A549 treated with AZD9567 at 1 μM for 4 hours (cell line): ENCODE results near the gene ACSF2. TPM values are rescaled to one million over a fixed set of nuclear protein-coding genes. Genes with fewer than 3 reads are reported as not detected.

Experiments
- total RNA-seq: library from RNA; stranded (reverse); fragments of 200-300 nt; extraction: Qiagen RNA extraction; gene quantifications from 5 replicates; pipeline ENCODE4 v1.2.3, GENCODE V29; 2022; ENCODE audit not compliant: insufficient read depth

ACSF2 gene, protein sequence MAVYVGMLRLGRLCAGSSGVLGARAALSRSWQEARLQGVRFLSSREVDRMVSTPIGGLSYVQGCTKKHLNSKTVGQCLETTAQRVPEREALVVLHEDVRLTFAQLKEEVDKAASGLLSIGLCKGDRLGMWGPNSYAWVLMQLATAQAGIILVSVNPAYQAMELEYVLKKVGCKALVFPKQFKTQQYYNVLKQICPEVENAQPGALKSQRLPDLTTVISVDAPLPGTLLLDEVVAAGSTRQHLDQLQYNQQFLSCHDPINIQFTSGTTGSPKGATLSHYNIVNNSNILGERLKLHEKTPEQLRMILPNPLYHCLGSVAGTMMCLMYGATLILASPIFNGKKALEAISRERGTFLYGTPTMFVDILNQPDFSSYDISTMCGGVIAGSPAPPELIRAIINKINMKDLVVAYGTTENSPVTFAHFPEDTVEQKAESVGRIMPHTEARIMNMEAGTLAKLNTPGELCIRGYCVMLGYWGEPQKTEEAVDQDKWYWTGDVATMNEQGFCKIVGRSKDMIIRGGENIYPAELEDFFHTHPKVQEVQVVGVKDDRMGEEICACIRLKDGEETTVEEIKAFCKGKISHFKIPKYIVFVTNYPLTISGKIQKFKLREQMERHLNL
- 12.2 to 15.3 TPM (median 14.5 TPM) in 5 replicates for total RNA-seq

GRCh38 chr17:50425682-50426471 lies at the start of gene ACSF2:
TSS of gene ACSF2 (plus strand) at chr17:50426218. CDS start at chr17:50426262, 44 bp downstream.

DNA sequence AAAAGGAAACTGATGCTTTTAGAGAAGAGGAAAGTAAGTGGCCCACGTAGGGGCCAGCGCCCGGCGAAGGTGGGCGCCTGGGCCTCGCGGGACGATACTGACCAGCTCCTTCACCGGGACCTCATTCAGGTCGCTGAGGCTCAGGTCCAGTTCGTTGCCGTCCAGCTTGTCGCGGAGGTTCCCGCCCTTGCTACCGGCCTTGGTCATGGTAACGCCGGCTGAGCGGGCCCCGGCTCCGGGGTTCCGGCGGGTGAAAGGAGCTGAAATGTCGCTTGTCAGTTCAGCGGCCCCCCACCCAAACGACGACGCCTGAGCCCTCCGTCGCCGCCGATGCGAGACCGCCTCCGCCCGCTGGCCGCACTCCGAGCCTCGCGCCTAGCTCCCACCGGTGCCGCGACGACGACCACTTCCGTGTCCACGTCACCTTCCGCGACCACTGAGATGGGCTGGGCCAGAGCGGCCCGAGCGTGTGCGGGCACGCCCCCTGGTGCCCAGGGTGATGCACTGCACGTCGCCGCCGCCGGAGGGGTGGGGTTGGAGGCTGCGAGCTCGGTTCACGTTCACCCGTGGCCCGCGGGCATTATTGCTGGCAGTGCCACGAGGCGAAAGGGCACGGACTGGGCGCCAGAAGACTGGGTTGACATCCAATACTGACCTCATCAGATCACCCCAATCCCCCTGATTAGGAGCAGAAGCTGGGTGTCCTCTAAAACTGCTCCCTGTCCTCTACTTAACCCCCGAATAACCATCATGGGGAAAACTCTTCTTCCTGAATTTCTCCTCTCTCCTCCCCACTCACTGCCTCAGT lies 28.7 kb upstream of the ACSF2 start, which contains the start of gene LRRC59:
Gene LRRC59, minus strand, starts transcription at position 413 of the 808 bp plus-strand sequence. Its CDS starts 206 bp downstream, at position 207.

DNA sequence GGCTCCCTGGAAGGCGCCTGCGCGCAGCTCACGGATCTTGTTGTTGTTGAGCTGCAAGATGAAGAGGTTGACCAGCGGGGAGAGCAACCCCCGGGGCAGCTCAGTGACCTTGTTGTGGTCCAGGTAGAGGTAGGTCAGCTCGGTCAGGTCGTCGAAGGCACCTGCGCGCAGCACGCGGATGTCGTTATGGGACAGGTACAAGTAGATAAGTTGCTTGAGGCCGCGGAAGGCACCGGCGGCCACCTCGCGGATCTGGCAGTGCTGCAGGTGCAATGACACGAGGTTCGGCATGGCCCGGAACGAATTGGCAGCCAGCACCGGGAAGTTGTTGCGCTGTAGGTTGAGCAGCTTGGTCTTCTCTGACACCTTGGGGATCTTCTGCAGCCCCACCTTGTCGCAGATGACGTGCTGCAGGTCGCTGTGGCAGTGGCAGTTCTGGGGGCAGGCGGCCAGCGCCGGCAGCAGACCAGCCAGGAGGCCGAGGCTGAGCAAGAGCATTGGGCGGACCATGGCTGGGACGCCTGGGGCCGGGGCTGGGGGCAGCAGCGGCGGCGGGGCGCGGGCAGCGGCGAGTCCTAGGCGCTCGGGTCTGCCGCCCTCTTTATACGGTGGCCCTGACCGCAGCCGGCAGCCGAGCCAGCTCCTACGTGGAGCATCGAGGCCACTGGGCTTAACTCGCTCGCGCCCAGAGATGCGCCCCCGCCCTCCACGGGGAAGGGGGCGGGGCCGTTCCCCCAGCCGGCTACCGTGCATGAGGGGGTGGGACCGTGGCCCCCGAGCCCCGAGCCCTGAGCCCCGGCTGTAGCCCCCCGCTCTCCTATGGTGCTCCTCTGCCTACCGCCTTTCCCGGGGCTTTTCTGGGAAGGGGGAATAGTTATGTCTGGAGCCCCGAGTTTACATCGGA lies 42.5 kb downstream of the ACSF2 start, which contains the start of gene CHAD:
Gene CHAD, minus strand, starts transcription at position 577 of the 904 bp plus-strand sequence. Its CDS starts 67 bp downstream, at position 510.

GRCh38 chr17:50478391-50479381 lies 52.7 kb downstream of the ACSF2 start, which contains the start of gene RSAD1:
TSS of gene RSAD1 (plus strand) at chr17:50478860. CDS start at chr17:50478885, 25 bp downstream.

GRCh38 chr17:50507871-50508572 lies 82.0 kb downstream of the ACSF2 start, which contains the start of gene MYCBPAP:
TSS of gene MYCBPAP (plus strand) at chr17:50508439. CDS start at chr17:50508675, 236 bp downstream.

Other genes with a start within 250 kb of the ACSF2 start
- 5.0 to 12.4 TPM (median 8.0 TPM) in 5 replicates for gene COL1A1, start 224.6 kb upstream of the ACSF2 start, total RNA-seq
- 12.6 to 30.1 TPM (median 15.7 TPM) in 5 replicates for gene TMEM92, start 151.8 kb upstream of the ACSF2 start, total RNA-seq
- gene XYLT2, start 80.1 kb upstream of the ACSF2 start, total RNA-seq, result 19.5 to 24.4 TPM (median 23.5 TPM) in 5 replicates
- 96.4 to 155 TPM (median 144 TPM) in 5 replicates for gene MRPL27, start 53.0 kb upstream of the ACSF2 start, total RNA-seq
- gene EME1, start 53.0 kb upstream of the ACSF2 start, total RNA-seq, result 16.3 to 18.7 TPM (median 17.1 TPM) in 5 replicates
- 223 to 244 TPM (median 234 TPM) in 5 replicates for gene LRRC59, start 28.7 kb upstream of the ACSF2 start, total RNA-seq
- gene CHAD, start 42.7 kb downstream of the ACSF2 start, total RNA-seq, result not detected in 5 replicates
- gene RSAD1, start 52.6 kb downstream of the ACSF2 start, total RNA-seq, result 21.7 to 38.2 TPM (median 34.6 TPM) in 5 replicates
- 0.38 to 3.2 TPM (median 0.53 TPM) in 5 replicates for gene MYCBPAP, start 82.2 kb downstream of the ACSF2 start, total RNA-seq
- 0.07 to 0.16 TPM (median 0.11 TPM) in 4 of 5 replicates, not detected in the other for gene EPN3, start 106.5 kb downstream of the ACSF2 start, total RNA-seq
- 57.5 to 87.2 TPM (median 83.8 TPM) in 5 replicates for gene SPATA20, start 121.0 kb downstream of the ACSF2 start, total RNA-seq
- gene CACNA1G, start 134.5 kb downstream of the ACSF2 start, total RNA-seq, result 1.5 to 3.9 TPM (median 3.6 TPM) in 5 replicates
- gene ABCC3, start 208.7 kb downstream of the ACSF2 start, total RNA-seq, result 99.1 to 156 TPM (median 140 TPM) in 5 replicates